Psoas muscle (tissue), 8 donors: ENCODE results near the gene CDHR4. TPM values are rescaled to one million over a fixed set of nuclear protein-coding genes. Genes with fewer than 3 reads are reported as not detected.

Experiments
- ATAC-seq, 4 donors: fragments of 200-7000 bp; cut with Tn5 transposase; one replicate each; pipeline ENCODE4 v1.9.1; 2020; ENCODE audit warnings: moderate library complexity in 3 of 4, mild to moderate bottlenecking in 2 of 4
- DNase-seq, 2 donors: peaks; one replicate each; pipeline ENCODE4 v3.0.0-alpha.2; 2020
- H3K27ac ChIP-seq: fragments of 200-600 bp; one replicate; pipeline ENCODE4 v1.8.0; 2022
- H3K27me3 ChIP-seq, 3 donors: fragments of 200-600 bp in 1 of 3; one replicate each; pipeline versions ENCODE4 v1.6.1 to v1.8.0; 2013 to 2022; ENCODE audit warnings: low read length in 2 of 3, mild to moderate bottlenecking in 2 of 3, moderate library complexity in 1 of 3; ENCODE audit not compliant: insufficient read depth in 3 of 3
- H3K36me3 ChIP-seq, 2 donors: fragments of 200-600 bp in 1 of 2; one replicate each; pipeline versions ENCODE4 v1.6.1 to v1.8.0; 2013 to 2022; ENCODE audit warnings: low read depth in 1 of 2, mild to moderate bottlenecking in 1 of 2, moderate library complexity in 1 of 2; ENCODE audit not compliant: insufficient read depth in 1 of 2
- H3K4me1 ChIP-seq: fragments of 200-600 bp; one replicate; pipeline ENCODE4 v1.8.0; 2022
- H3K4me3 ChIP-seq: fragments of 200-600 bp; one replicate; pipeline ENCODE4 v1.8.0; 2022; ENCODE audit warnings: mild to moderate bottlenecking
- H3K9me3 ChIP-seq: fragments of 200-600 bp; one replicate; pipeline ENCODE4 v1.8.0; 2022
- WGBS, 3 donors: extraction: QIAGEN DNeasy Blood & Tissue Kit; methylation state at CpG; one replicate each; pipeline versions ENCODE4 v1.1.6 to v1.1.7; 2013; 5-methylcytosine and 5-hydroxymethylcytosine counted together
- intact Hi-C, 2 donors: fragments of 100-400 bp; cut with DNase I; formaldehyde crosslinking; loops; one replicate each; pipeline versions ENCODE4 v1.11.0 to v1.14.2; 2022
- long read RNA-seq, 2 donors: library from polyadenylated mRNA; unstranded; transcript quantifications; one replicate each; pipeline ENCODE4 v2.0.0, GENCODE V29; 2021
- polyA plus RNA-seq, 3 donors: library from polyadenylated mRNA; stranded (reverse); fragments of 200-250 nt; gene quantifications; one replicate each; pipeline ENCODE4 v1.2.3, GENCODE V29; 2013
- total RNA-seq, 4 donors: library from RNA; stranded (reverse); fragmentation: NEBNext Ultra II Directional in 2 of 4; extraction: Animal tissue kit (Norgen Biotek cat#: 25700) in 2 of 4; gene quantifications; one replicate each; pipeline versions ENCODE4 v1.2.1 to v1.2.4, GENCODE V29; 2021 to 2023
- TF ChIP-seq, protein P1 (sequence below): fragments of 200-600 bp; IDR thresholded peaks from one replicate; pipeline ENCODE4 v1.8.0; 2022; ENCODE audit warnings: antibody characterized with exemption
- donor health status: healthy with polysubstance abuse.
- donor health status: DM: no; HTN: no; CAD: no; lungs with moderate emphysema.
- donor health status: Bipolar disorder and iron deficiency.
- donor health status: healthy.
- donor health status: DM: yes; HTN: yes; CAD: no.
- donor health status: DM: no; HTN: no; CAD: no.
- donor health status: DM: no; HTN: no; CAD: no.
- donor health status: DM: yes; HTN: yes; CAD: no.

CDHR4 gene
- not detected for total RNA-seq
- polyA plus RNA-seq = under 1 TPM in 2 of 3 donors, not detected in 1; 0.03 to 0.28 TPM
- long read RNA-seq, donor 1 = 0 reads
- long read RNA-seq, donor 2 = 0 reads

- DNase-seq = peak; percentile 45 to 67
- 50 to 58% (median 54%) methylated on average over 4 of the region's 4 CpGs for WGBS, 3 donors
- Histone ChIP-seq H3K27me3 (no peaks in the 10 kb centered on the region), H3K9me3 (no peaks in the 10 kb centered on the region), H3K36me3 (peaks cover 0 to 5% of the 10 kb centered on the region in 2 donors), H3K27ac (no peak within 1 kb of the TSS), H3K4me1 (peaks cover 10% of the 10 kb centered on the region), H3K4me3 (no peak within 1 kb of the TSS)
- TF ChIP-seq, protein P1, sequence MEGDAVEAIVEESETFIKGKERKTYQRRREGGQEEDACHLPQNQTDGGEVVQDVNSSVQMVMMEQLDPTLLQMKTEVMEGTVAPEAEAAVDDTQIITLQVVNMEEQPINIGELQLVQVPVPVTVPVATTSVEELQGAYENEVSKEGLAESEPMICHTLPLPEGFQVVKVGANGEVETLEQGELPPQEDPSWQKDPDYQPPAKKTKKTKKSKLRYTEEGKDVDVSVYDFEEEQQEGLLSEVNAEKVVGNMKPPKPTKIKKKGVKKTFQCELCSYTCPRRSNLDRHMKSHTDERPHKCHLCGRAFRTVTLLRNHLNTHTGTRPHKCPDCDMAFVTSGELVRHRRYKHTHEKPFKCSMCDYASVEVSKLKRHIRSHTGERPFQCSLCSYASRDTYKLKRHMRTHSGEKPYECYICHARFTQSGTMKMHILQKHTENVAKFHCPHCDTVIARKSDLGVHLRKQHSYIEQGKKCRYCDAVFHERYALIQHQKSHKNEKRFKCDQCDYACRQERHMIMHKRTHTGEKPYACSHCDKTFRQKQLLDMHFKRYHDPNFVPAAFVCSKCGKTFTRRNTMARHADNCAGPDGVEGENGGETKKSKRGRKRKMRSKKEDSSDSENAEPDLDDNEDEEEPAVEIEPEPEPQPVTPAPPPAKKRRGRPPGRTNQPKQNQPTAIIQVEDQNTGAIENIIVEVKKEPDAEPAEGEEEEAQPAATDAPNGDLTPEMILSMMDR = no peak
- no peak for ATAC-seq
- intact Hi-C loops = loop anchor here (5.0 kb wide), 1 partner anchor 108 kb away; no protein-coding TSS in a partner anchor
Measured at GRCh38 chr3:49799761-49800160, at the start of gene CDHR4. TSS of gene CDHR4 (minus strand) at chr3:49799873. CDS start at chr3:49799812, 61 bp downstream.

- intact Hi-C loops = no loop called here
Measured at GRCh38 chr3:49845694-49846093, 46.0 kb upstream of the CDHR4 start.

GRCh38 chr3:49844464-49845183 is 45.0 kb upstream of the CDHR4 start:
- WGBS, 3 donors = 72 to 92% (median 77%) methylated on average over 5 of the region's 5 CpGs
- TF ChIP-seq, protein P1 = no peak
- intact Hi-C loops = loop anchor here in 1 of 2 donors (5.0 kb wide), 1 partner anchor 127 kb away; the partner anchor contains the start of gene AMIGO3

More at GRCh38 chr3:49845694-49846093, 46.0 kb upstream of the CDHR4 start:
- DNase-seq = no peak
- no peak for ATAC-seq
- Histone ChIP-seq H3K27ac (no peak overlapping the region), H3K4me1 (peaks cover under 1% of the 10 kb centered on the region), H3K27me3 (no peaks in the 10 kb centered on the region), H3K4me3 (no peak overlapping the region), H3K36me3 (no peaks in the 10 kb centered on the region), H3K9me3 (no peaks in the 10 kb centered on the region)
- WGBS, 3 donors = 80 to 94% (median 92%) methylated on average over 3 of the region's 3 CpGs
- TF ChIP-seq, protein P1 = no peak

DNA sequence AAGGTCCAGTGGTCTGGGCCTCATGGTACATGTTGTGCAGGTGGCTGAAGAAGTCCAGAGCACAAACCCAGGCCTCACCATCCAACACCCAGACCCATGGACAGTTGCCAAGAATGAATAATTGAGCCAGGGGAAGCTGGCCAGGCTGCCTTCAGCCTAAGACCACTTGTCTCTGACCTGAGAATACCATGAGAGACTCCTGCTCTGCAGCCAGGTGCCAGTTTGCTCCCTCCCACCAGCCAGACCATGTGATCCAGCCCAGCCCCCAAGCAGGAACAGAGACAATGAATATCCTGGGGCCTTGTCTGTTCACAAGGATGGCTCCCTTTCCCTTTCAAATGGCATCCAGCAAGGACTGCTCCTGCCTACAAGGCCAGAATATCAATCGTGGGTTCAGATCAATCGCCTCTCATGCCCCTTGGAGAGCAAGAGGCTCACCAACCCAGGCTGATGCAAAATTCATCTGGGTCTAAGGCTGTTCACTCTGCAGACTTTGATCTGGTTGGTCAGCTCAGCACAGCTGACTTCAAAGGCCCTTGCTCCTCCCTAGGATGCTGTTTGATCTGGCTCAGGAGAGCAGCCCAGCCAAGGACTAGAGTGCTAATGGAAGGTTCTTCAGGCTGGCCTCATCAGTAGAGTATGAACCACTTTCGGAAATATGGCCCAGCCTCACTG is 43.3 kb upstream of the CDHR4 start:
- Histone ChIP-seq H3K4me3 (no peak overlapping the region), H3K27me3 (no peaks in the 10 kb centered on the region), H3K9me3 (no peaks in the 10 kb centered on the region), H3K27ac (no peak overlapping the region), H3K4me1 (peaks cover 14% of the 10 kb centered on the region), H3K36me3 (no peaks in the 10 kb centered on the region)
- TF ChIP-seq, protein P1 = no peak
- no peak for ATAC-seq
- WGBS, 3 donors = 88 to 96% (median 92%) methylated on average over 3 of the region's 3 CpGs
- intact Hi-C loops = loop anchor here in 1 of 2 donors (5.0 kb wide), 1 partner anchor 126 kb away; the partner anchor contains the start of gene AMIGO3
- DNase-seq = no peak

More at GRCh38 chr3:49844464-49845183, 45.0 kb upstream of the CDHR4 start:
- no peaks in the 10 kb centered on the region for H3K27me3 ChIP-seq
- H3K9me3 ChIP-seq = no peaks in the 10 kb centered on the region
- no peak overlapping the region for H3K27ac ChIP-seq
- H3K36me3 ChIP-seq = no peaks in the 10 kb centered on the region
- no peak overlapping the region for H3K4me3 ChIP-seq
- peaks cover 9% of the 10 kb centered on the region for H3K4me1 ChIP-seq
- DNase-seq (no peak), ATAC-seq (no peak)
